Measurements from ENCODE around the gene TMEM151B. TPM values are rescaled to one million over a fixed set of nuclear protein-coding genes. Genes with fewer than 3 reads are reported as not detected.
"Not testable (repeated sequence)": the region's sequence is repeated elsewhere in the genome, so short reads cannot be mapped to it uniquely, and the experiment has no call there.

TMEM151B gene
- total RNA-seq, 2 experiments from 2014 or later, result 0.09 TPM; not detected in 1

DNA sequence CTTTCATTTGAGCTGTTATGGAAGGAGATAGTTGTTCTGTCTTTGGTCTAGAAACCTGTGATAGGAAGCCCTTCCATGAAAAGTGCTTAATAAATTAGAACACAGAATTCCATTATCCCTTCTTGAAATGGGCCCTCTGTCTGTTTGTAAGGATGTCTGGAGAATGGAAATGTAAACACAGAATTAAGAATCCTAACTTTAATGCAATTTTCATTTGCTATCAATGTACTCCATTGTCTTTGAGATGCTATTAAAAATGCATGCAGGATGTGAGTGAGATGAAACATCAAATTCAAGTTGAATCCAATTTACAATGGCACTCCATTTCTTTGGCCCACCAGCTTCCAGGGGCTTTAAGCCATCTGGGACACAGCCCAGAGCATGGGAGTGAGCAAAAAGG lies 56.8 kb downstream of the TMEM151B start:
- intact Hi-C loops (cut with DNase I, micrococcal nuclease), result no loop called here
- CTCF ChIA-PET, result interaction anchor here (0.5 to 3.0 kb wide), 4 partner anchors 11 to 223 kb away, joined by 3 to 9 read pairs (median 5); partner anchors contain the start of gene AARS2
- H3K27ac Mint-ChIP-seq, result no peak overlapping the region
- H3K4me1 Mint-ChIP-seq, result no peaks in the 10 kb centered on the region
- H3K4me3 Mint-ChIP-seq, result no peak overlapping the region
- POLR2A ChIA-PET, result interaction anchor here (0.6 kb wide), 1 partner anchor 35 kb away, joined by 4 read pairs; no protein-coding TSS in a partner anchor
- ATAC-seq (no peak), DNase-seq (no peak)
- H3K27me3 Mint-ChIP-seq, result peaks cover 9% of the 10 kb centered on the region
- H3K9me3 Mint-ChIP-seq (ENCODE audit: low read depth), result no peaks in the 10 kb centered on the region
- no peaks in the 10 kb centered on the region for H3K36me3 Mint-ChIP-seq (ENCODE audit: low read depth)

GRCh38 chr6:44327760-44328159 lies 57.5 kb downstream of the TMEM151B start:
- no peak for DNase-seq
- ChIA-PET CTCF (interaction anchor here (1.4 to 3.0 kb wide), 3 partner anchors 10 to 23 kb away, joined by 3 to 9 read pairs (median 5); partner anchors contain the start of gene AARS2), POLR2A (no interaction called here)
- ATAC-seq, result no peak
- Mint-ChIP-seq H3K4me3 (no peak overlapping the region), H3K9me3 (ENCODE audit: low read depth) (no peaks in the 10 kb centered on the region), H3K27ac (no peak overlapping the region), H3K36me3 (ENCODE audit: low read depth) (no peaks in the 10 kb centered on the region), H3K4me1 (no peaks in the 10 kb centered on the region), H3K27me3 (peaks cover 13% of the 10 kb centered on the region)
- intact Hi-C loops (cut with DNase I, micrococcal nuclease), result no loop called here

DNA sequence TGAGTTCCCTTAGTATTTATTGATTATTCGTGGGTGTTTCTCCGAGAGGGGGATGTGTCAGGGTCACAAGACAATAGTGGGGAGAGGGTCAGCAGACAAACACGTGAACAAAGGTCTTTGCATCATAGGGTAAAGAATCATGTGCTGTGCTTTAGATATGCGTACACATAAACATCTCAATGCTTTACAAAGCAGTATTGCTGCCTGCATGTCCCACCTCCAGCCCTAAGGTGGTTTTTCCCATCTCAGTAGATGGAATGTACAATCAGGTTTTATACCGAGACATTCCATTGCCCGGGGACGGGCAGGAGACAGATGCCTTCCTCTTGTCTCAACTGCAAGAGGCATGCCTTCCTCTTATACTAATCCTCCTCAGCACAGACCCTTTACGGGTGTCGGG lies 58.0 kb downstream of the TMEM151B start:
- H3K4me3 Mint-ChIP-seq, result not testable (repeated sequence)
- CTCF ChIA-PET, result interaction anchor here (1.4 to 2.0 kb wide), 2 partner anchors 10 to 59 kb away, joined by 5 to 10 read pairs; no protein-coding TSS in a partner anchor

DNA sequence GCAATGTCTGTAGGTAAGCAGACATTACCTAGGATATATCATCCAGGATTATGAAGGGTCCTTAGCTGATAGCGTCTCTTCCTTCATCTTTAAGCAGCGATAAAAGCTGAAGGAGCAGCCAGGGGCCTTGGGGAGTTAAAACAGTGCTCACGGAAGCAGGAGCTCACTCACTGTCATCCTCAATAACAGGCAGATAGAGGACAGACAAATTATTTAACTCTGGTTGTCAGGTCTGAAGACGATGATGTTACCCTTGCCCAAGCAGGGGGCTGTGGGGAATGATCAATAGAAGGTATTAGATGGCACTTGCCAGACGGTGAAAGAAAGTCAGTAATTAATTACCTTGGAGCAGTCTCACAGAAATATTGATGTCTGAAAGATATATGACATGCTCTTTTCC lies 59.6 kb downstream of the TMEM151B start:
- Mint-ChIP-seq H3K36me3 (ENCODE audit: low read depth) (no peaks in the 10 kb centered on the region), H3K4me1 (no peaks in the 10 kb centered on the region), H3K27me3 (peaks cover 13% of the 10 kb centered on the region), H3K9me3 (ENCODE audit: low read depth) (no peaks in the 10 kb centered on the region), H3K4me3 (no peak overlapping the region), H3K27ac (no peak overlapping the region)
- intact Hi-C loops (cut with DNase I, micrococcal nuclease), result no loop called here
- ChIA-PET CTCF (interaction anchor here (0.7 to 2.0 kb wide), 2 partner anchors 61 to 553 kb away, joined by 3 to 10 read pairs; no protein-coding TSS in a partner anchor), POLR2A (no interaction called here)
- ATAC-seq, result no peak
- DNase-seq, result no peak

More for the DNA sequence above, 58.0 kb downstream of the TMEM151B start:
- POLR2A ChIA-PET; DNase-seq; H3K4me1 Mint-ChIP-seq; H3K9me3 Mint-ChIP-seq (ENCODE audit: low read depth); H3K36me3 Mint-ChIP-seq (ENCODE audit: low read depth); intact Hi-C loops (cut with DNase I, micrococcal nuclease); ATAC-seq; H3K27ac Mint-ChIP-seq: not testable (repeated sequence)
- H3K27me3 Mint-ChIP-seq, result peaks cover 13% of the 10 kb centered on the region

GRCh38 chr6:44332585-44332984 lies 62.3 kb downstream of the TMEM151B start:
- no peaks in the 10 kb centered on the region for H3K36me3 Mint-ChIP-seq (ENCODE audit: low read depth)
- ChIA-PET CTCF (interaction anchor here (0.6 to 2.6 kb wide), 5 partner anchors 9 to 99 kb away, joined by 3 to 20 read pairs (median 4); partner anchors contain the start of gene AARS2), POLR2A (interaction anchor here (0.6 kb wide), 1 partner anchor 54 kb away, joined by 3 read pairs; no protein-coding TSS in a partner anchor)
- no peak for DNase-seq
- H3K27me3 Mint-ChIP-seq, result peaks cover 14% of the 10 kb centered on the region
- no peak overlapping the region for H3K27ac Mint-ChIP-seq
- H3K4me3 Mint-ChIP-seq, result no peak overlapping the region
- no peaks in the 10 kb centered on the region for H3K4me1 Mint-ChIP-seq
- ATAC-seq, result peak; percentile 42
- H3K9me3 Mint-ChIP-seq (ENCODE audit: low read depth), result no peaks in the 10 kb centered on the region
- intact Hi-C loops (cut with DNase I, micrococcal nuclease), result no loop called here

DNA sequence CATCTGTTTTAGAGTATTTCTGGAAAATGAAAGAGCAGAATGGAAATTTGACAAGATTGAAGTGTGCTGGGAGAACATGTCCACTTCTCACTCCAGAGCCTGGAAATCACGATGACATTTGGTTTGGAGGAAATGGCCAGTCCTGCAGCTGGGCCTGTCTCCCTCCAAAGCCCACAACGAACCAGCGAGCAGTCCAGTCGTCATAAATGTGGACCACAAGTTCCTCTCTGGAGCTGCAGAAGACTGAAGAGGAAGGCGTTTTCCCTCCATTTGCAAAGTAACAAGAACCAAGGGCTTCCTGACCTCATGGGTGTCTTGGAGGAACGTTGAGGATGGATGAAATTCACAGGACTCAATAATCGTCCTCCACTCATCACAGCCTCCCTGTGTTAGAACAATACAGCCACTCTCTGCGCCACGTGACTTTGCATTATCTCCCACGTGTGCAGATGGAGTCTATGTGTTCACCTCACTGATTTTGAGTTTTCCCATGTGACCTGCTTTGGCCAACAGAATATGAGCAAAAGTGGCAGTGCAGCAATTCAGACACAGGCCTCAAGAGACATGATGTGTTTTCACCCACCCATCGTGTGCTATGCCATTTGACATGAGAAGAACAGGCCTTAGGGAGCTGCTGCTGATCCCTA lies 63.1 kb downstream of the TMEM151B start:
- Mint-ChIP-seq H3K27ac (no peak overlapping the region), H3K9me3 (ENCODE audit: low read depth) (no peaks in the 10 kb centered on the region), H3K36me3 (ENCODE audit: low read depth) (no peaks in the 10 kb centered on the region), H3K4me1 (no peaks in the 10 kb centered on the region), H3K27me3 (peaks cover 11% of the 10 kb centered on the region), H3K4me3 (no peak overlapping the region)
- ChIA-PET CTCF (interaction anchor here (0.6 to 2.6 kb wide), 7 partner anchors 11 to 136 kb away, joined by 3 to 20 read pairs (median 3); partner anchors contain the start of gene AARS2), POLR2A (no interaction called here)
- intact Hi-C loops (cut with DNase I, micrococcal nuclease), result no loop called here
- DNase-seq, result no peak
- no peak for ATAC-seq

DNA sequence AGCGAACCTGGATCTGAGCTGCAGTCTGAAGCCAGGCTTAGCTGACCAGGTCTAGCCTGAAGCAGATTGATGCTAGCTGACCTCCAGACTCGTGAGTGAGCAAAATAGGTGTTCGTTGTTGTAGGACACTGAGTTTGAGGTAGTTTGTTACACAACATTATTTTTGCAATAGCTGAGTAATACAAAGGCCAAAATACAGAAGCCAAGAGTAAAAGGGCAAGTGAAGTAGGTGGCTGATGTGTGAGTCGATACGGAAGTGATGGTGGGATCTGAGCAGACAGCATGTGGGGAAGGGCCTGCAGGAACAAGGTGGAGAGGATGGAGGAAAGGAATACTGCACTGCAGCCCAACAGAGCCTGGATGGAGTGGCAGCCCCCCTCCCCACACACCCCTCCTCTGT lies 63.7 kb downstream of the TMEM151B start:
- H3K9me3 Mint-ChIP-seq (ENCODE audit: low read depth), result no peaks in the 10 kb centered on the region
- H3K27ac Mint-ChIP-seq, result no peak overlapping the region
- CTCF ChIA-PET, result interaction anchor here (0.6 to 1.9 kb wide), 4 partner anchors 11 to 66 kb away, joined by 3 to 20 read pairs (median 5); partner anchors contain the start of gene AARS2
- H3K4me1 Mint-ChIP-seq, result no peaks in the 10 kb centered on the region
- peaks cover 8% of the 10 kb centered on the region for H3K27me3 Mint-ChIP-seq
- no peak for ATAC-seq
- intact Hi-C loops (cut with DNase I, micrococcal nuclease), result no loop called here
- H3K36me3 Mint-ChIP-seq (ENCODE audit: low read depth), result no peaks in the 10 kb centered on the region
- DNase-seq, result no peak
- POLR2A ChIA-PET, result interaction anchor here (0.5 kb wide), 1 partner anchor 222 kb away, joined by 3 read pairs; no protein-coding TSS in a partner anchor
- H3K4me3 Mint-ChIP-seq, result no peak overlapping the region

DNA sequence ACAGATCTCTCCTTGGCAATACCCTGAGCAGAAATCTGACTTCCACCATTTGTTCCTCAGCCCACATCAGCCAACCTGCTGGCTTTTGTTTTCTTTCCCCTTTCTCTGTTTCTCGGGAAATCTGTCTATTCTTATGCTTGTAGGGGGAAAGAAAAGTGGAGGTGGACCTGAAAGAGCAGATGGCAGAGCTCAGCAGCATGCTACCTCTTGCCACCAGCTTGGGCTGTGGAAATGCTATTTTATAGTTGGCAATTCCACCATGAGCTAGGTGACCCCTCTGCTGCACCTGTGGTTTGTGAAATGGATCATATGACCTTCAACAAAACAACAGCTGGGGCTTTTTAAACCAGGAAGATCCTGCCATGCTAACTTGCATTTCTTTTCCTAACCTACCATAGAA lies 65.4 kb downstream of the TMEM151B start:
- ChIA-PET POLR2A (interaction anchor here (0.6 to 1.0 kb wide), 2 partner anchors 67 to 78 kb away, joined by 3 to 4 read pairs; no protein-coding TSS in a partner anchor), CTCF (interaction anchor here (0.6 to 4.2 kb wide), 6 partner anchors 11 to 1502 kb away, joined by 3 to 30 read pairs (median 4); partner anchors contain the start of gene AARS2)
- DNase-seq (no peak), ATAC-seq (no peak)
- Mint-ChIP-seq H3K4me1 (peaks cover 5% of the 10 kb centered on the region), H3K27ac (no peak overlapping the region), H3K36me3 (ENCODE audit: low read depth) (no peaks in the 10 kb centered on the region), H3K9me3 (ENCODE audit: low read depth) (no peaks in the 10 kb centered on the region), H3K27me3 (peaks cover 7% of the 10 kb centered on the region), H3K4me3 (no peak overlapping the region)
- intact Hi-C loops (cut with DNase I, micrococcal nuclease), result loop anchor here in 1 of 2 experiments (5.0 kb wide), 1 partner anchor 183 kb away; no protein-coding TSS in a partner anchor

- no peaks in the 10 kb centered on the region for H3K36me3 Mint-ChIP-seq (ENCODE audit: low read depth)
- DNase-seq (peak; percentile 81), ATAC-seq (peak; percentile 84)
- no peak overlapping the region for H3K4me3 Mint-ChIP-seq
- intact Hi-C loops (cut with DNase I, micrococcal nuclease), result loop anchor here (1.0 to 5.0 kb wide), 6 partner anchors 70 to 568 kb away; partner anchors contain the start of gene VEGFA (in 1 of the 2)
- no peak overlapping the region for H3K27ac Mint-ChIP-seq
- peaks cover 5% of the 10 kb centered on the region for H3K4me1 Mint-ChIP-seq
- ChIA-PET CTCF (interaction anchor here (0.6 to 4.2 kb wide), 27 partner anchors 7 to 521 kb away, joined by 3 to 56 read pairs (median 4); partner anchors contain the start of genes AARS2, NFKBIE, SLC35B2 and TMEM151B), POLR2A (interaction anchor here (0.6 kb wide), 1 partner anchor 235 kb away, joined by 4 read pairs; no protein-coding TSS in a partner anchor)
- H3K27me3 Mint-ChIP-seq, result peaks cover 15% of the 10 kb centered on the region
- H3K9me3 Mint-ChIP-seq (ENCODE audit: low read depth), result no peaks in the 10 kb centered on the region
These were observed 68.2 kb downstream of the TMEM151B start for GRCh38 chr6:44338228-44339122.

- H3K36me3 Mint-ChIP-seq (ENCODE audit: low read depth), result no peaks in the 10 kb centered on the region
- H3K27me3 Mint-ChIP-seq, result peaks cover 23% of the 10 kb centered on the region
- DNase-seq (no peak), ATAC-seq (no peak)
- CTCF ChIA-PET, result interaction anchor here (0.5 to 3.9 kb wide), 17 partner anchors 8 to 672 kb away, joined by 3 to 56 read pairs (median 4); partner anchors contain the start of genes SLC35B2 and TMEM151B
- peaks cover 5% of the 10 kb centered on the region for H3K4me1 Mint-ChIP-seq
- H3K4me3 Mint-ChIP-seq, result no peak overlapping the region
- intact Hi-C loops (cut with DNase I, micrococcal nuclease), result loop anchor here in 1 of 2 experiments (2.0 to 5.0 kb wide), 2 partner anchors 187 to 568 kb away; partner anchors contain the start of gene VEGFA
- POLR2A ChIA-PET, result interaction anchor here (0.6 to 0.7 kb wide), 2 partner anchors 8 to 84 kb away, joined by 4 to 7 read pairs; no protein-coding TSS in a partner anchor
- H3K27ac Mint-ChIP-seq, result no peak overlapping the region
- H3K9me3 Mint-ChIP-seq (ENCODE audit: low read depth), result no peaks in the 10 kb centered on the region
These were observed 69.1 kb downstream of the TMEM151B start for GRCh38 chr6:44339301-44339700.
